K562 (cell line): ENCODE results near the gene PYY. TPM values are rescaled to one million over a fixed set of nuclear protein-coding genes. Genes with fewer than 3 reads are reported as not detected.

Source experiments
- CHD1 ChIP-seq: fragments of 200-600 bp; sonication (generic); IDR thresholded peaks from one replicate; pipeline ENCODE4 v1.6.1; 2012; ENCODE audit warnings: mild to moderate bottlenecking, moderate library complexity, low read length, inconsistent platforms
- DDX20 ChIP-seq: fragments of 450-650 bp; IDR thresholded peaks from 2 replicates; pipeline ENCODE4 v1.6.1; 2016; ENCODE audit warnings: missing genetic modification characterization, low read depth, mild to moderate bottlenecking, missing compliant biosample characterization, moderate library complexity
- FOSL1 ChIP-seq: fragments of 200-800 bp; sonication (Bioruptor generic); conservative IDR thresholded peaks from 2 replicates; pipeline ENCODE4 v1.6.1; 2016; ENCODE audit warnings: missing genetic modification characterization, missing compliant biosample characterization
- HNRNPL ChIP-seq: fragments of 200-400 bp; formaldehyde crosslinking; IDR thresholded peaks from 2 replicates; pipeline ENCODE4 v1.6.1; 2017; ENCODE audit warnings: low read depth, mild to moderate bottlenecking, low read length
- MAZ ChIP-seq, 2 experiments: fragments of 450-650 bp in 1 of 2; sonication (generic) in 1 of 2; formaldehyde crosslinking; IDR thresholded peaks in 1 of 2; conservative IDR thresholded peaks in 1 of 2; 2 replicates each; pipeline versions ENCODE4 v1.4.0 to v1.5.0; 2020; ENCODE audit warnings: mild to moderate bottlenecking in 1 of 2, missing genetic modification reagents in 1 of 2
- SMAD3 ChIP-seq: fragments of 450-650 bp; formaldehyde crosslinking; conservative IDR thresholded peaks from 2 replicates; pipeline ENCODE4 v1.4.0; 2020; ENCODE audit warnings: mild to moderate bottlenecking
- SMARCE1 ChIP-seq: fragments of 450-650 bp; IDR thresholded peaks from 2 replicates; pipeline ENCODE4 v1.7.1; 2016; ENCODE audit warnings: mild to moderate bottlenecking
- TEAD1 ChIP-seq, 2 experiments: fragments of 450-650 bp in 1 of 2; sonication (generic) in 1 of 2; formaldehyde crosslinking; IDR thresholded peaks; 2 replicates each; pipeline versions ENCODE4 v1.4.0 to v1.8.0; 2020 to 2022; ENCODE audit warnings: mild to moderate bottlenecking in 2 of 2, missing genetic modification reagents in 1 of 2
- TOE1 ChIP-seq, 2 experiments: fragments of 450-650 bp in 1 of 2; sonication (generic) in 1 of 2; formaldehyde crosslinking in 1 of 2; IDR thresholded peaks; 2 replicates each; pipeline versions ENCODE4 v1.7.1 to v1.8.0; 2016 to 2022; ENCODE audit warnings: borderline replicate concordance in 2 of 2, mild to moderate bottlenecking in 2 of 2, antibody characterized with exemption in 1 of 2, inconsistent platforms in 1 of 2, low read depth in 1 of 2, missing genetic modification reagents in 1 of 2, moderate library complexity in 1 of 2
- ZFP1 ChIP-seq: fragments of 450-650 bp; formaldehyde crosslinking; IDR thresholded peaks from 2 replicates; pipeline ENCODE4 v1.4.0; 2020; ENCODE audit warnings: mild to moderate bottlenecking, mixed read lengths
- ZNF239 ChIP-seq: fragments of 250-450 bp; sonication (Bioruptor Pico); IDR thresholded peaks from 2 replicates; pipeline ENCODE4 v1.4.0; 2020; ENCODE audit warnings: mild to moderate bottlenecking
- ZNF583 ChIP-seq: fragments of 250-450 bp; sonication (Bioruptor Pico); IDR thresholded peaks from 2 replicates; pipeline ENCODE4 v1.4.0; 2020
- ZNF644 ChIP-seq: fragments of 200-800 bp; sonication (Bioruptor generic); IDR thresholded peaks from 2 replicates; pipeline ENCODE4 v1.6.1; 2016; ENCODE audit warnings: low read depth, missing genetic modification characterization, missing compliant biosample characterization
- polyA plus RNA-seq, 8 experiments: library from polyadenylated mRNA; depleted of rRNA in 4 of 8; stranded (reverse) in 5 of 8; unstranded in 3 of 8; fragments of >200 nt; fragmentation: Nextera tagmentation in 2 of 8; fragmentation: Illumina TruSeq in 1 of 8; extraction: Ambion mirVana in 2 of 8; extraction: Trizol in 1 of 8; gene quantifications; 2 replicates each; pipeline versions ENCODE4 v1.2.1 to v1.2.3, GENCODE V29; 2011 to 2014; ENCODE audit warnings: inconsistent platforms in 1 of 8, missing spikeins in 1 of 8
- total RNA-seq, 7 experiments: library from RNA; depleted of rRNA in 6 of 7; stranded (reverse); fragments of >200 nt in 6 of 7; fragmentation: Illumina TruSeq in 2 of 7; extraction: Trizol in 2 of 7; gene quantifications; 2 replicates each; pipeline versions ENCODE4 v1.2.1 to v1.2.3, GENCODE V29; 2011 to 2021; ENCODE audit warnings: low replicate concordance in 1 of 7
- TF ChIP-seq, protein P1 (sequence below), 2 experiments: fragments of 450-650 bp in 1 of 2; sonication (generic) in 1 of 2; formaldehyde crosslinking in 1 of 2; IDR thresholded peaks in 1 of 2; conservative IDR thresholded peaks in 1 of 2; 2 replicates each; pipeline versions ENCODE4 v1.6.1 to v1.8.1; 2016 to 2023; ENCODE audit warnings: mild to moderate bottlenecking in 2 of 2, moderate library complexity in 2 of 2, inconsistent platforms in 1 of 2, missing genetic modification reagents in 1 of 2
- TF ChIP-seq, protein P2 (sequence below): fragments of 200-800 bp; sonication (Bioruptor generic); IDR thresholded peaks from 2 replicates; pipeline ENCODE4 v1.6.1; 2016; ENCODE audit warnings: missing genetic modification characterization, missing compliant biosample characterization
- TF ChIP-seq, protein P3 (sequence below): fragments of 250-450 bp; sonication (Bioruptor Pico); IDR thresholded peaks from 2 replicates; pipeline ENCODE4 v1.4.0; 2020; ENCODE audit warnings: mild to moderate bottlenecking, moderate library complexity

The PYY gene
- total and polyA plus RNA-seq, 9 of the 15 experiments (the other 6 are each of a cell fraction or from before 2014, with no cell fraction given): not detected

DNA sequence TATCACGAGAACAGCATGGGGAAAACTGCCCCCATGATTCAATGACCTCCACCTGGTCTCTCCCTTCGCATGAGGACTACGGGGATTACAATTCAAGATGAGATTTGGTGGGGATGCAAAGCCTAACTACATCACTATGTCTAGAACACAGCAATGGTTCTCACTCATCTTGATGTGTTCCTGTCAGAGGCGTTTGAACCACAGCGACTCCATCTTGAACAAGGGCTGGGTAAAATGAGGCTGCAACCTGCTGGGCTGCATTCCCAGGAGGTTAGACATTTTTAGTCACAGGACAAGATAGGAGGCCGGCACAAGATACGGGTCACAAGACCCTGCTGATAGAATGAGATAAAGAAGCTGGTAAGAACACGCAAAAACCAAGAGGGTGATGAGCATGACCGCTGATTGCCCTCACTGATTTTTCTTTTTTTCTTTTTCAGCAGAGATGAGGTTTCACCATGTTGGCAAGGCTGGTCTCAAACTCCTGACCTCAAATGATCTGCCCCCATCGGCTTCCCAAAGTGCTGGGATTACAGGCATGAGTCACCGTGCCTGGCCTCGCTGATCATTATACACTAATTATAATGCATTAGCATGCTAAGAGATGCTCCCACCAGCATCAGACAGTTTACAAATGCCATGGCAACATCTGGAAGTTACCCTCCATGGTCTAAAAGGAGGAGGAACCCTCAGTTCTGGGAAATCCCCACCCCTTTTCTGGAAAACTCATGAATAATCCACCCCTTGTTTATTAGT lies 8.5 kb downstream of the PYY start (continued):
- TF ChIP-seq SMARCE1 (peak; percentile 16; the same call in 1 of the 2 replicates), TOE1 (IDR thresholded peaks at IDR 0.05; ENCODE audit: borderline replicate concordance) (no peak), TOE1 (CRISPR knock-in tag; IDR thresholded peaks at IDR 0.05; ENCODE audit: borderline replicate concordance, low read depth) (no peak), ZNF239 (CRISPR knock-in tag) (peak; percentile 71; the same call in 1 of the 2 replicates), ZNF644 (tag) (peak; percentile 95), HNRNPL (no peak), SMAD3 (peak; percentile 80; the same call in 1 of the 2 replicates), CHD1 (no peak), DDX20 (peak; percentile 78), TEAD1 (CRISPR knock-in tag; IDR thresholded peaks at IDR 0.05) (peak in 1 of 2 experiments; percentile 94; a peak in 2 of 4 replicates), MAZ (CRISPR knock-in tag; conservative IDR thresholded peaks at IDR 0.05 in 1 of 2, IDR thresholded peaks at IDR 0.05 in 1 of 2) (no peak), ZNF583 (peak; percentile 95), ZFP1 (CRISPR knock-in tag) (0 out of 2 replicates have a peak, but pooled peaks have one; percentile 39), FOSL1 (peak; percentile 66)
- TF ChIP-seq, protein P1, sequence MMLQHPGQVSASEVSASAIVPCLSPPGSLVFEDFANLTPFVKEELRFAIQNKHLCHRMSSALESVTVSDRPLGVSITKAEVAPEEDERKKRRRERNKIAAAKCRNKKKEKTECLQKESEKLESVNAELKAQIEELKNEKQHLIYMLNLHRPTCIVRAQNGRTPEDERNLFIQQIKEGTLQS (IDR thresholded peaks at IDR 0.05): peak; percentile 23
- TF ChIP-seq, protein P1 (CRISPR knock-in tag; conservative IDR thresholded peaks at IDR 0.05): no peak
- TF ChIP-seq, protein P2, sequence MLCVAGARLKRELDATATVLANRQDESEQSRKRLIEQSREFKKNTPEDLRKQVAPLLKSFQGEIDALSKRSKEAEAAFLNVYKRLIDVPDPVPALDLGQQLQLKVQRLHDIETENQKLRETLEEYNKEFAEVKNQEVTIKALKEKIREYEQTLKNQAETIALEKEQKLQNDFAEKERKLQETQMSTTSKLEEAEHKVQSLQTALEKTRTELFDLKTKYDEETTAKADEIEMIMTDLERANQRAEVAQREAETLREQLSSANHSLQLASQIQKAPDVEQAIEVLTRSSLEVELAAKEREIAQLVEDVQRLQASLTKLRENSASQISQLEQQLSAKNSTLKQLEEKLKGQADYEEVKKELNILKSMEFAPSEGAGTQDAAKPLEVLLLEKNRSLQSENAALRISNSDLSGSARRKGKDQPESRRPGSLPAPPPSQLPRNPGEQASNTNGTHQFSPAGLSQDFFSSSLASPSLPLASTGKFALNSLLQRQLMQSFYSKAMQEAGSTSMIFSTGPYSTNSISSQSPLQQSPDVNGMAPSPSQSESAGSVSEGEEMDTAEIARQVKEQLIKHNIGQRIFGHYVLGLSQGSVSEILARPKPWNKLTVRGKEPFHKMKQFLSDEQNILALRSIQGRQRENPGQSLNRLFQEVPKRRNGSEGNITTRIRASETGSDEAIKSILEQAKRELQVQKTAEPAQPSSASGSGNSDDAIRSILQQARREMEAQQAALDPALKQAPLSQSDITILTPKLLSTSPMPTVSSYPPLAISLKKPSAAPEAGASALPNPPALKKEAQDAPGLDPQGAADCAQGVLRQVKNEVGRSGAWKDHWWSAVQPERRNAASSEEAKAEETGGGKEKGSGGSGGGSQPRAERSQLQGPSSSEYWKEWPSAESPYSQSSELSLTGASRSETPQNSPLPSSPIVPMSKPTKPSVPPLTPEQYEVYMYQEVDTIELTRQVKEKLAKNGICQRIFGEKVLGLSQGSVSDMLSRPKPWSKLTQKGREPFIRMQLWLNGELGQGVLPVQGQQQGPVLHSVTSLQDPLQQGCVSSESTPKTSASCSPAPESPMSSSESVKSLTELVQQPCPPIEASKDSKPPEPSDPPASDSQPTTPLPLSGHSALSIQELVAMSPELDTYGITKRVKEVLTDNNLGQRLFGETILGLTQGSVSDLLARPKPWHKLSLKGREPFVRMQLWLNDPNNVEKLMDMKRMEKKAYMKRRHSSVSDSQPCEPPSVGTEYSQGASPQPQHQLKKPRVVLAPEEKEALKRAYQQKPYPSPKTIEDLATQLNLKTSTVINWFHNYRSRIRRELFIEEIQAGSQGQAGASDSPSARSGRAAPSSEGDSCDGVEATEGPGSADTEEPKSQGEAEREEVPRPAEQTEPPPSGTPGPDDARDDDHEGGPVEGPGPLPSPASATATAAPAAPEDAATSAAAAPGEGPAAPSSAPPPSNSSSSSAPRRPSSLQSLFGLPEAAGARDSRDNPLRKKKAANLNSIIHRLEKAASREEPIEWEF (CRISPR knock-in tag): 0 out of 2 replicates have a peak, but pooled peaks have one; percentile 24
- TF ChIP-seq, protein P3, sequence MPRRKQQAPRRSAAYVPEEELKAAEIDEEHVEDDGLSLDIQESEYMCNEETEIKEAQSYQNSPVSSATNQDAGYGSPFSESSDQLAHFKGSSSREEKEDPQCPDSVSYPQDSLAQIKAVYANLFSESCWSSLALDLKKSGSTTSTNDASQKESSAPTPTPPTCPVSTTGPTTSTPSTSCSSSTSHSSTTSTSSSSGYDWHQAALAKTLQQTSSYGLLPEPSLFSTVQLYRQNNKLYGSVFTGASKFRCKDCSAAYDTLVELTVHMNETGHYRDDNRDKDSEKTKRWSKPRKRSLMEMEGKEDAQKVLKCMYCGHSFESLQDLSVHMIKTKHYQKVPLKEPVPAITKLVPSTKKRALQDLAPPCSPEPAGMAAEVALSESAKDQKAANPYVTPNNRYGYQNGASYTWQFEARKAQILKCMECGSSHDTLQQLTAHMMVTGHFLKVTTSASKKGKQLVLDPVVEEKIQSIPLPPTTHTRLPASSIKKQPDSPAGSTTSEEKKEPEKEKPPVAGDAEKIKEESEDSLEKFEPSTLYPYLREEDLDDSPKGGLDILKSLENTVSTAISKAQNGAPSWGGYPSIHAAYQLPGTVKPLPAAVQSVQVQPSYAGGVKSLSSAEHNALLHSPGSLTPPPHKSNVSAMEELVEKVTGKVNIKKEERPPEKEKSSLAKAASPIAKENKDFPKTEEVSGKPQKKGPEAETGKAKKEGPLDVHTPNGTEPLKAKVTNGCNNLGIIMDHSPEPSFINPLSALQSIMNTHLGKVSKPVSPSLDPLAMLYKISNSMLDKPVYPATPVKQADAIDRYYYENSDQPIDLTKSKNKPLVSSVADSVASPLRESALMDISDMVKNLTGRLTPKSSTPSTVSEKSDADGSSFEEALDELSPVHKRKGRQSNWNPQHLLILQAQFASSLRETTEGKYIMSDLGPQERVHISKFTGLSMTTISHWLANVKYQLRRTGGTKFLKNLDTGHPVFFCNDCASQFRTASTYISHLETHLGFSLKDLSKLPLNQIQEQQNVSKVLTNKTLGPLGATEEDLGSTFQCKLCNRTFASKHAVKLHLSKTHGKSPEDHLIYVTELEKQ (CRISPR knock-in tag): peak; percentile 79; the same call in 1 of the 2 replicates
